HEK293 (cell line): Measurements from ENCODE around the gene ZNF174.

Experiments used
- CTCF ChIA-PET: fragments of 350-600 bp; formaldehyde crosslinking; extraction: SDS; loops from one replicate; lab custom pipeline; 2021; ENCODE audit warnings: antibody characterized with exemption; lab: Yijun Ruan, JAX
- POLR2A ChIA-PET: fragments of 300-600 bp; formaldehyde crosslinking; extraction: SDS; loops from one replicate; lab custom pipeline; 2020; ENCODE audit warnings: antibody characterized with exemption, inconsistent platforms; lab: Yijun Ruan, JAX
- H3K27ac ChIP-seq: fragments of 200-500 bp; sonication (Bioruptor generic); 2 replicates; pipeline ENCODE4 v1.5.1; 2014; ENCODE audit warnings: low read depth, low read length, control low read depth, inconsistent platforms; ENCODE audit errors: extremely low read depth
- H3K36me3 ChIP-seq, 2 experiments: fragments of 200-500 bp in 1 of 2; sonication (Bioruptor generic) in 1 of 2; 1 replicate in 1 of 2; 2 replicates in 1 of 2; pipeline ENCODE4 v1.5.1; 2014 to 2017; ENCODE audit warnings: inconsistent platforms in 2 of 2, low read length in 2 of 2; ENCODE audit not compliant: control insufficient read depth in 2 of 2, insufficient read depth in 1 of 2
- H3K4me1 ChIP-seq: fragments of 200-500 bp; sonication (Bioruptor generic); 2 replicates; pipeline ENCODE4 v1.5.1; 2014; ENCODE audit warnings: mild to moderate bottlenecking, low read length, inconsistent platforms; ENCODE audit not compliant: control insufficient read depth, insufficient read depth
- H3K4me3 ChIP-seq: 2 replicates; pipeline ENCODE4 v1.5.1; 2011; ENCODE audit warnings: low read depth, mild to moderate bottlenecking, control low read depth, low read length, moderate library complexity
- H3K9me3 ChIP-seq: fragments of 200-500 bp; sonication (Bioruptor generic); 2 replicates; pipeline ENCODE4 v1.5.1; 2014; ENCODE audit warnings: low read depth, low read length, inconsistent platforms; ENCODE audit not compliant: control insufficient read depth, insufficient read depth
- SP2 ChIP-seq: fragments of 450-650 bp; formaldehyde crosslinking; IDR thresholded peaks from 2 replicates; pipeline ENCODE4 v1.5.1; 2016; ENCODE audit warnings: missing biosample characterization, missing genetic modification characterization
- ZBTB20 ChIP-seq: fragments of 450-650 bp; formaldehyde crosslinking; IDR thresholded peaks from 2 replicates; pipeline ENCODE4 v1.5.1; 2016; ENCODE audit warnings: missing biosample characterization, missing genetic modification characterization
- ZFHX2 ChIP-seq: fragments of 450-650 bp; formaldehyde crosslinking; conservative IDR thresholded peaks from 2 replicates; pipeline ENCODE4 v1.5.1; 2016; ENCODE audit warnings: missing biosample characterization, missing genetic modification characterization
- ZFP37 ChIP-seq: fragments of 450-650 bp; formaldehyde crosslinking; IDR thresholded peaks from 2 replicates; pipeline ENCODE4 v1.5.1; 2016; ENCODE audit warnings: missing biosample characterization, missing genetic modification characterization
- ZNF621 ChIP-seq: fragments of 450-650 bp; formaldehyde crosslinking; IDR thresholded peaks from 2 replicates; pipeline ENCODE4 v1.5.1; 2017; ENCODE audit warnings: missing biosample characterization, missing genetic modification characterization
- TF ChIP-seq, protein P1 (sequence below): fragments of 450-650 bp; formaldehyde crosslinking; IDR thresholded peaks from 2 replicates; pipeline ENCODE4 v1.5.1; 2016; ENCODE audit warnings: missing biosample characterization, missing genetic modification characterization
- TF ChIP-seq, protein P2 (sequence below): fragments of 450-650 bp; formaldehyde crosslinking; IDR thresholded peaks from 2 replicates; pipeline ENCODE4 v1.5.1; 2016; ENCODE audit warnings: missing biosample characterization, missing genetic modification characterization
- TF ChIP-seq, protein P3 (sequence below): fragments of 450-650 bp; formaldehyde crosslinking; IDR thresholded peaks from 2 replicates; pipeline ENCODE4 v1.5.1; 2016; ENCODE audit warnings: missing biosample characterization, missing genetic modification characterization
- TF ChIP-seq, protein P4 (sequence below): fragments of 450-650 bp; formaldehyde crosslinking; IDR thresholded peaks from 2 replicates; pipeline ENCODE4 v1.5.1; 2017; ENCODE audit warnings: missing biosample characterization, missing genetic modification characterization
- TF ChIP-seq, protein P5 (sequence below): fragments of 450-650 bp; formaldehyde crosslinking; IDR thresholded peaks from 2 replicates; pipeline ENCODE4 v1.5.1; 2016; ENCODE audit warnings: missing biosample characterization, missing genetic modification characterization
- TF ChIP-seq, protein P6 (sequence below): fragments of 450-650 bp; formaldehyde crosslinking; IDR thresholded peaks from 2 replicates; pipeline ENCODE4 v1.5.1; 2016; ENCODE audit warnings: missing biosample characterization, missing genetic modification characterization, borderline replicate concordance
- TF ChIP-seq, protein P7 (sequence below): fragments of 450-650 bp; formaldehyde crosslinking; IDR thresholded peaks from 2 replicates; pipeline ENCODE4 v1.5.1; 2017; ENCODE audit warnings: missing biosample characterization, mild to moderate bottlenecking, missing genetic modification characterization, moderate library complexity

Gene ZNF174

DNA sequence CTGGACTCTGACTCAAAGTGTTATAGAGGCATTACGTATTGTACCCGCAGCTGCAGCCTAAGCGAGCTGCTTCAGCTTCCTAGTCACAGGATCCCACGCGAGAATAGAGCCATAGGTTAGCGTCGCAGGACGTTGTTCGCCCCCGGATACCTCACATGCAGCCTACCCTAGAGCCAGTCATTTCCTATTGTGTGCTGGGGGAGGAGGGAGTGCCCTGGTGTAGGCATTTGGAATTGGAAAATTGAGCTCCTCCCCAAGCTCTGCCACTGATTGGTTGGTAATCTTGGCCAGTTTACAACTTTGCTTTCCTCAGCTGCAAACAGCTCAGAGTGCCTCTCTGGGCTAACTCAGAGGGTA is 43.0 kb downstream of the ZNF174 start:
- TF ChIP-seq, protein P1, sequence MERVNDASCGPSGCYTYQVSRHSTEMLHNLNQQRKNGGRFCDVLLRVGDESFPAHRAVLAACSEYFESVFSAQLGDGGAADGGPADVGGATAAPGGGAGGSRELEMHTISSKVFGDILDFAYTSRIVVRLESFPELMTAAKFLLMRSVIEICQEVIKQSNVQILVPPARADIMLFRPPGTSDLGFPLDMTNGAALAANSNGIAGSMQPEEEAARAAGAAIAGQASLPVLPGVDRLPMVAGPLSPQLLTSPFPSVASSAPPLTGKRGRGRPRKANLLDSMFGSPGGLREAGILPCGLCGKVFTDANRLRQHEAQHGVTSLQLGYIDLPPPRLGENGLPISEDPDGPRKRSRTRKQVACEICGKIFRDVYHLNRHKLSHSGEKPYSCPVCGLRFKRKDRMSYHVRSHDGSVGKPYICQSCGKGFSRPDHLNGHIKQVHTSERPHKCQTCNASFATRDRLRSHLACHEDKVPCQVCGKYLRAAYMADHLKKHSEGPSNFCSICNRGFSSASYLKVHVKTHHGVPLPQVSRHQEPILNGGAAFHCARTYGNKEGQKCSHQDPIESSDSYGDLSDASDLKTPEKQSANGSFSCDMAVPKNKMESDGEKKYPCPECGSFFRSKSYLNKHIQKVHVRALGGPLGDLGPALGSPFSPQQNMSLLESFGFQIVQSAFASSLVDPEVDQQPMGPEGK = 0 out of 2 replicates have a peak, but pooled peaks have one; percentile 23
- TF ChIP-seq, protein P2, sequence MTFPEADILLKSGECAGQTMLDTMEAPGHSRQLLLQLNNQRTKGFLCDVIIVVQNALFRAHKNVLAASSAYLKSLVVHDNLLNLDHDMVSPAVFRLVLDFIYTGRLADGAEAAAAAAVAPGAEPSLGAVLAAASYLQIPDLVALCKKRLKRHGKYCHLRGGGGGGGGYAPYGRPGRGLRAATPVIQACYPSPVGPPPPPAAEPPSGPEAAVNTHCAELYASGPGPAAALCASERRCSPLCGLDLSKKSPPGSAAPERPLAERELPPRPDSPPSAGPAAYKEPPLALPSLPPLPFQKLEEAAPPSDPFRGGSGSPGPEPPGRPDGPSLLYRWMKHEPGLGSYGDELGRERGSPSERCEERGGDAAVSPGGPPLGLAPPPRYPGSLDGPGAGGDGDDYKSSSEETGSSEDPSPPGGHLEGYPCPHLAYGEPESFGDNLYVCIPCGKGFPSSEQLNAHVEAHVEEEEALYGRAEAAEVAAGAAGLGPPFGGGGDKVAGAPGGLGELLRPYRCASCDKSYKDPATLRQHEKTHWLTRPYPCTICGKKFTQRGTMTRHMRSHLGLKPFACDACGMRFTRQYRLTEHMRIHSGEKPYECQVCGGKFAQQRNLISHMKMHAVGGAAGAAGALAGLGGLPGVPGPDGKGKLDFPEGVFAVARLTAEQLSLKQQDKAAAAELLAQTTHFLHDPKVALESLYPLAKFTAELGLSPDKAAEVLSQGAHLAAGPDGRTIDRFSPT (tag by site-specific recombination) = no peak
- TF ChIP-seq, protein P3, sequence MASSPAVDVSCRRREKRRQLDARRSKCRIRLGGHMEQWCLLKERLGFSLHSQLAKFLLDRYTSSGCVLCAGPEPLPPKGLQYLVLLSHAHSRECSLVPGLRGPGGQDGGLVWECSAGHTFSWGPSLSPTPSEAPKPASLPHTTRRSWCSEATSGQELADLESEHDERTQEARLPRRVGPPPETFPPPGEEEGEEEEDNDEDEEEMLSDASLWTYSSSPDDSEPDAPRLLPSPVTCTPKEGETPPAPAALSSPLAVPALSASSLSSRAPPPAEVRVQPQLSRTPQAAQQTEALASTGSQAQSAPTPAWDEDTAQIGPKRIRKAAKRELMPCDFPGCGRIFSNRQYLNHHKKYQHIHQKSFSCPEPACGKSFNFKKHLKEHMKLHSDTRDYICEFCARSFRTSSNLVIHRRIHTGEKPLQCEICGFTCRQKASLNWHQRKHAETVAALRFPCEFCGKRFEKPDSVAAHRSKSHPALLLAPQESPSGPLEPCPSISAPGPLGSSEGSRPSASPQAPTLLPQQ (tag by site-specific recombination) = 0 out of 2 replicates have a peak, but pooled peaks have one; percentile 30
- TF ChIP-seq ZNF621 (tag by site-specific recombination) (no peak), ZBTB20 (tag by site-specific recombination) (peak; percentile 93), ZFP37 (tag by site-specific recombination) (0 out of 2 replicates have a peak, but pooled peaks have one; percentile 22), SP2 (tag by site-specific recombination) (peak; percentile 29; the same call in 1 of the 2 replicates), ZFHX2 (tag by site-specific recombination) (peak; percentile 54)
- TF ChIP-seq, protein P4, sequence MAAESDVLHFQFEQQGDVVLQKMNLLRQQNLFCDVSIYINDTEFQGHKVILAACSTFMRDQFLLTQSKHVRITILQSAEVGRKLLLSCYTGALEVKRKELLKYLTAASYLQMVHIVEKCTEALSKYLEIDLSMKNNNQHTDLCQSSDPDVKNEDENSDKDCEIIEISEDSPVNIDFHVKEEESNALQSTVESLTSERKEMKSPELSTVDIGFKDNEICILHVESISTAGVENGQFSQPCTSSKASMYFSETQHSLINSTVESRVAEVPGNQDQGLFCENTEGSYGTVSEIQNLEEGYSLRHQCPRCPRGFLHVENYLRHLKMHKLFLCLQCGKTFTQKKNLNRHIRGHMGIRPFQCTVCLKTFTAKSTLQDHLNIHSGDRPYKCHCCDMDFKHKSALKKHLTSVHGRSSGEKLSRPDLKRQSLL (tag by site-specific recombination) = peak; percentile 65; the same call in 1 of the 2 replicates
- TF ChIP-seq, protein P5, sequence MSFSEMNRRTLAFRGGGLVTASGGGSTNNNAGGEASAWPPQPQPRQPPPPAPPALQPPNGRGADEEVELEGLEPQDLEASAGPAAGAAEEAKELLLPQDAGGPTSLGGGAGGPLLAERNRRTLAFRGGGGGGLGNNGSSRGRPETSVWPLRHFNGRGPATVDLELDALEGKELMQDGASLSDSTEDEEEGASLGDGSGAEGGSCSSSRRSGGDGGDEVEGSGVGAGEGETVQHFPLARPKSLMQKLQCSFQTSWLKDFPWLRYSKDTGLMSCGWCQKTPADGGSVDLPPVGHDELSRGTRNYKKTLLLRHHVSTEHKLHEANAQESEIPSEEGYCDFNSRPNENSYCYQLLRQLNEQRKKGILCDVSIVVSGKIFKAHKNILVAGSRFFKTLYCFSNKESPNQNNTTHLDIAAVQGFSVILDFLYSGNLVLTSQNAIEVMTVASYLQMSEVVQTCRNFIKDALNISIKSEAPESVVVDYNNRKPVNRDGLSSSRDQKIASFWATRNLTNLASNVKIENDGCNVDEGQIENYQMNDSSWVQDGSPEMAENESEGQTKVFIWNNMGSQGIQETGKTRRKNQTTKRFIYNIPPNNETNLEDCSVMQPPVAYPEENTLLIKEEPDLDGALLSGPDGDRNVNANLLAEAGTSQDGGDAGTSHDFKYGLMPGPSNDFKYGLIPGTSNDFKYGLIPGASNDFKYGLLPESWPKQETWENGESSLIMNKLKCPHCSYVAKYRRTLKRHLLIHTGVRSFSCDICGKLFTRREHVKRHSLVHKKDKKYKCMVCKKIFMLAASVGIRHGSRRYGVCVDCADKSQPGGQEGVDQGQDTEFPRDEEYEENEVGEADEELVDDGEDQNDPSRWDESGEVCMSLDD (tag by site-specific recombination) = no peak
- TF ChIP-seq, protein P6, sequence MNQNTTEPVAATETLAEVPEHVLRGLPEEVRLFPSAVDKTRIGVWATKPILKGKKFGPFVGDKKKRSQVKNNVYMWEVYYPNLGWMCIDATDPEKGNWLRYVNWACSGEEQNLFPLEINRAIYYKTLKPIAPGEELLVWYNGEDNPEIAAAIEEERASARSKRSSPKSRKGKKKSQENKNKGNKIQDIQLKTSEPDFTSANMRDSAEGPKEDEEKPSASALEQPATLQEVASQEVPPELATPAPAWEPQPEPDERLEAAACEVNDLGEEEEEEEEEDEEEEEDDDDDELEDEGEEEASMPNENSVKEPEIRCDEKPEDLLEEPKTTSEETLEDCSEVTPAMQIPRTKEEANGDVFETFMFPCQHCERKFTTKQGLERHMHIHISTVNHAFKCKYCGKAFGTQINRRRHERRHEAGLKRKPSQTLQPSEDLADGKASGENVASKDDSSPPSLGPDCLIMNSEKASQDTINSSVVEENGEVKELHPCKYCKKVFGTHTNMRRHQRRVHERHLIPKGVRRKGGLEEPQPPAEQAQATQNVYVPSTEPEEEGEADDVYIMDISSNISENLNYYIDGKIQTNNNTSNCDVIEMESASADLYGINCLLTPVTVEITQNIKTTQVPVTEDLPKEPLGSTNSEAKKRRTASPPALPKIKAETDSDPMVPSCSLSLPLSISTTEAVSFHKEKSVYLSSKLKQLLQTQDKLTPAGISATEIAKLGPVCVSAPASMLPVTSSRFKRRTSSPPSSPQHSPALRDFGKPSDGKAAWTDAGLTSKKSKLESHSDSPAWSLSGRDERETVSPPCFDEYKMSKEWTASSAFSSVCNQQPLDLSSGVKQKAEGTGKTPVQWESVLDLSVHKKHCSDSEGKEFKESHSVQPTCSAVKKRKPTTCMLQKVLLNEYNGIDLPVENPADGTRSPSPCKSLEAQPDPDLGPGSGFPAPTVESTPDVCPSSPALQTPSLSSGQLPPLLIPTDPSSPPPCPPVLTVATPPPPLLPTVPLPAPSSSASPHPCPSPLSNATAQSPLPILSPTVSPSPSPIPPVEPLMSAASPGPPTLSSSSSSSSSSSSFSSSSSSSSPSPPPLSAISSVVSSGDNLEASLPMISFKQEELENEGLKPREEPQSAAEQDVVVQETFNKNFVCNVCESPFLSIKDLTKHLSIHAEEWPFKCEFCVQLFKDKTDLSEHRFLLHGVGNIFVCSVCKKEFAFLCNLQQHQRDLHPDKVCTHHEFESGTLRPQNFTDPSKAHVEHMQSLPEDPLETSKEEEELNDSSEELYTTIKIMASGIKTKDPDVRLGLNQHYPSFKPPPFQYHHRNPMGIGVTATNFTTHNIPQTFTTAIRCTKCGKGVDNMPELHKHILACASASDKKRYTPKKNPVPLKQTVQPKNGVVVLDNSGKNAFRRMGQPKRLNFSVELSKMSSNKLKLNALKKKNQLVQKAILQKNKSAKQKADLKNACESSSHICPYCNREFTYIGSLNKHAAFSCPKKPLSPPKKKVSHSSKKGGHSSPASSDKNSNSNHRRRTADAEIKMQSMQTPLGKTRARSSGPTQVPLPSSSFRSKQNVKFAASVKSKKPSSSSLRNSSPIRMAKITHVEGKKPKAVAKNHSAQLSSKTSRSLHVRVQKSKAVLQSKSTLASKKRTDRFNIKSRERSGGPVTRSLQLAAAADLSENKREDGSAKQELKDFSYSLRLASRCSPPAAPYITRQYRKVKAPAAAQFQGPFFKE (tag by site-specific recombination) = no peak
- TF ChIP-seq, protein P7, sequence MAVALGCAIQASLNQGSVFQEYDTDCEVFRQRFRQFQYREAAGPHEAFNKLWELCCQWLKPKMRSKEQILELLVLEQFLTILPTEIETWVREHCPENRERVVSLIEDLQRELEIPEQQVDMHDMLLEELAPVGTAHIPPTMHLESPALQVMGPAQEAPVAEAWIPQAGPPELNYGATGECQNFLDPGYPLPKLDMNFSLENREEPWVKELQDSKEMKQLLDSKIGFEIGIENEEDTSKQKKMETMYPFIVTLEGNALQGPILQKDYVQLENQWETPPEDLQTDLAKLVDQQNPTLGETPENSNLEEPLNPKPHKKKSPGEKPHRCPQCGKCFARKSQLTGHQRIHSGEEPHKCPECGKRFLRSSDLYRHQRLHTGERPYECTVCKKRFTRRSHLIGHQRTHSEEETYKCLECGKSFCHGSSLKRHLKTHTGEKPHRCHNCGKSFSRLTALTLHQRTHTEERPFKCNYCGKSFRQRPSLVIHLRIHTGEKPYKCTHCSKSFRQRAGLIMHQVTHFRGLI (tag by site-specific recombination) = no peak
- H3K4me3 ChIP-seq = peak overlapping the region; percentile 61
- ChIA-PET POLR2A (interaction anchor here (0.5 to 3.3 kb wide), 11 partner anchors 10 to 294 kb away, joined by 3 to 33 read pairs (median 4); partner anchors contain the start of genes CLUAP1, ZNF174, ZNF263 and ZSCAN32), CTCF (interaction anchor here (0.6 to 1.0 kb wide), 2 partner anchors 13 to 90 kb away, joined by 3 read pairs; no protein-coding TSS in a partner anchor)
- H3K9me3 ChIP-seq = no peaks in the 10 kb centered on the region
- peak overlapping the region; percentile 12; the same call in 1 of the 2 replicates for H3K27ac ChIP-seq
- H3K36me3 ChIP-seq = peaks cover 5 to 34% of the 10 kb centered on the region in 2 experiments; a peak in 2 of 3 replicates
- no peaks in the 10 kb centered on the region for H3K4me1 ChIP-seq
